HL-60 (cell line): ENCODE results near the gene PARL. TPM values are rescaled to one million over a fixed set of nuclear protein-coding genes. Genes with fewer than 3 reads are reported as not detected.

Source experiments
- DNase-seq, 2 experiments: peaks; one replicate each; pipeline ENCODE4 v3.0.0-alpha.2; 2010 to 2020; ENCODE audit warnings: low read depth in 1 of 2, low spot score in 1 of 2
- H3K27ac ChIP-seq: fragments of 250-450 bp; sonication (Bioruptor Pico); replicated peaks from 2 replicates; pipeline ENCODE4 v1.5.1; 2020; ENCODE audit warnings: mild to moderate bottlenecking, moderate library complexity
- H3K27me3 ChIP-seq: fragments of 250-450 bp; sonication (Bioruptor Pico); 2 replicates; pipeline ENCODE4 v1.5.1; 2021; ENCODE audit warnings: mild to moderate bottlenecking, moderate library complexity; ENCODE audit not compliant: insufficient read depth, poor library complexity, severe bottlenecking
- H3K4me3 ChIP-seq: replicated peaks from 2 replicates; pipeline ENCODE4 v1.5.1; 2011; ENCODE audit warnings: mild to moderate bottlenecking, control low read depth, low read length; ENCODE audit not compliant: insufficient read depth
- GABPA ChIP-seq: IDR thresholded peaks from 2 replicates; pipeline ENCODE4 v1.6.1; 2012; ENCODE audit warnings: low read depth
- POLR2AphosphoS5 ChIP-seq: IDR thresholded peaks from 2 replicates; pipeline ENCODE4 v1.6.1; 2012; ENCODE audit warnings: low read depth
- SPI1 ChIP-seq: IDR thresholded peaks from 2 replicates; pipeline ENCODE4 v1.6.1; 2012; ENCODE audit warnings: low read depth, mild to moderate bottlenecking, borderline replicate concordance
- microRNA-seq: library from miRNA; unstranded; fragments of <30 nt; microRNA quantifications from one replicate; pipeline ENCODE4, GENCODE V29; 2018
- TF ChIP-seq, protein P1 (sequence below): IDR thresholded peaks from 2 replicates; pipeline ENCODE4 v1.6.1; 2012; ENCODE audit warnings: low read depth; ENCODE audit not compliant: insufficient replicate concordance
- TF ChIP-seq, protein P2 (sequence below): IDR thresholded peaks from one replicate; pipeline ENCODE4 v1.5.1; 2011; ENCODE audit warnings: low read length, control low read depth, inconsistent platforms; ENCODE audit not compliant: insufficient read depth

The PARL gene

DNA sequence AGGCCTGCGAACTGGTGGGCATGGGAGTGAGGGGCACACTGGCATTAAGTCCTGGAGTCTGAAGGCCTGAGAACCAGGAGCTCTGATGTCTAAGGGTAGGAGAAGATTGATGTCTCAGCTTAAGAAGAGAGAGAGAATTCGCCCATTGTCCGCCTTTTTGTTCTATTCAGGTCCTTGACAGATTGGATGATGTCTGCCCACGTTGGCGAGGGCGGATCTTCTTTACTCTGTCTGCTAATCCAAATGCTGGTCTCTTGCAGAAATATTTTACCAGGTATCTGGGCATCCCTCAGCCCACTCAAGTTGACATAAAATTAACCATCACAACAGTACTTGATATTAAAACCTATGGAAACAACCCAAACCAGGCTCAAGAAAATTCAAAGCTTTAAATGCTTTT, 103.4 kb downstream of the PARL start:
- no peak for DNase-seq
- no peak for TF ChIP-seq SPI1
- no peak for TF ChIP-seq POLR2AphosphoS5
- TF ChIP-seq, protein P1, sequence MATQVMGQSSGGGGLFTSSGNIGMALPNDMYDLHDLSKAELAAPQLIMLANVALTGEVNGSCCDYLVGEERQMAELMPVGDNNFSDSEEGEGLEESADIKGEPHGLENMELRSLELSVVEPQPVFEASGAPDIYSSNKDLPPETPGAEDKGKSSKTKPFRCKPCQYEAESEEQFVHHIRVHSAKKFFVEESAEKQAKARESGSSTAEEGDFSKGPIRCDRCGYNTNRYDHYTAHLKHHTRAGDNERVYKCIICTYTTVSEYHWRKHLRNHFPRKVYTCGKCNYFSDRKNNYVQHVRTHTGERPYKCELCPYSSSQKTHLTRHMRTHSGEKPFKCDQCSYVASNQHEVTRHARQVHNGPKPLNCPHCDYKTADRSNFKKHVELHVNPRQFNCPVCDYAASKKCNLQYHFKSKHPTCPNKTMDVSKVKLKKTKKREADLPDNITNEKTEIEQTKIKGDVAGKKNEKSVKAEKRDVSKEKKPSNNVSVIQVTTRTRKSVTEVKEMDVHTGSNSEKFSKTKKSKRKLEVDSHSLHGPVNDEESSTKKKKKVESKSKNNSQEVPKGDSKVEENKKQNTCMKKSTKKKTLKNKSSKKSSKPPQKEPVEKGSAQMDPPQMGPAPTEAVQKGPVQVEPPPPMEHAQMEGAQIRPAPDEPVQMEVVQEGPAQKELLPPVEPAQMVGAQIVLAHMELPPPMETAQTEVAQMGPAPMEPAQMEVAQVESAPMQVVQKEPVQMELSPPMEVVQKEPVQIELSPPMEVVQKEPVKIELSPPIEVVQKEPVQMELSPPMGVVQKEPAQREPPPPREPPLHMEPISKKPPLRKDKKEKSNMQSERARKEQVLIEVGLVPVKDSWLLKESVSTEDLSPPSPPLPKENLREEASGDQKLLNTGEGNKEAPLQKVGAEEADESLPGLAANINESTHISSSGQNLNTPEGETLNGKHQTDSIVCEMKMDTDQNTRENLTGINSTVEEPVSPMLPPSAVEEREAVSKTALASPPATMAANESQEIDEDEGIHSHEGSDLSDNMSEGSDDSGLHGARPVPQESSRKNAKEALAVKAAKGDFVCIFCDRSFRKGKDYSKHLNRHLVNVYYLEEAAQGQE, result no peak
- no peak for TF ChIP-seq GABPA
- TF ChIP-seq, protein P2, sequence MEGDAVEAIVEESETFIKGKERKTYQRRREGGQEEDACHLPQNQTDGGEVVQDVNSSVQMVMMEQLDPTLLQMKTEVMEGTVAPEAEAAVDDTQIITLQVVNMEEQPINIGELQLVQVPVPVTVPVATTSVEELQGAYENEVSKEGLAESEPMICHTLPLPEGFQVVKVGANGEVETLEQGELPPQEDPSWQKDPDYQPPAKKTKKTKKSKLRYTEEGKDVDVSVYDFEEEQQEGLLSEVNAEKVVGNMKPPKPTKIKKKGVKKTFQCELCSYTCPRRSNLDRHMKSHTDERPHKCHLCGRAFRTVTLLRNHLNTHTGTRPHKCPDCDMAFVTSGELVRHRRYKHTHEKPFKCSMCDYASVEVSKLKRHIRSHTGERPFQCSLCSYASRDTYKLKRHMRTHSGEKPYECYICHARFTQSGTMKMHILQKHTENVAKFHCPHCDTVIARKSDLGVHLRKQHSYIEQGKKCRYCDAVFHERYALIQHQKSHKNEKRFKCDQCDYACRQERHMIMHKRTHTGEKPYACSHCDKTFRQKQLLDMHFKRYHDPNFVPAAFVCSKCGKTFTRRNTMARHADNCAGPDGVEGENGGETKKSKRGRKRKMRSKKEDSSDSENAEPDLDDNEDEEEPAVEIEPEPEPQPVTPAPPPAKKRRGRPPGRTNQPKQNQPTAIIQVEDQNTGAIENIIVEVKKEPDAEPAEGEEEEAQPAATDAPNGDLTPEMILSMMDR, result no peak
- H3K27ac ChIP-seq, result peak overlapping the region; percentile 66; the same call in 1 of the 2 replicates
- H3K27me3 ChIP-seq, result no peaks in the 10 kb centered on the region
- H3K4me3 ChIP-seq, result no peak overlapping the region

DNA sequence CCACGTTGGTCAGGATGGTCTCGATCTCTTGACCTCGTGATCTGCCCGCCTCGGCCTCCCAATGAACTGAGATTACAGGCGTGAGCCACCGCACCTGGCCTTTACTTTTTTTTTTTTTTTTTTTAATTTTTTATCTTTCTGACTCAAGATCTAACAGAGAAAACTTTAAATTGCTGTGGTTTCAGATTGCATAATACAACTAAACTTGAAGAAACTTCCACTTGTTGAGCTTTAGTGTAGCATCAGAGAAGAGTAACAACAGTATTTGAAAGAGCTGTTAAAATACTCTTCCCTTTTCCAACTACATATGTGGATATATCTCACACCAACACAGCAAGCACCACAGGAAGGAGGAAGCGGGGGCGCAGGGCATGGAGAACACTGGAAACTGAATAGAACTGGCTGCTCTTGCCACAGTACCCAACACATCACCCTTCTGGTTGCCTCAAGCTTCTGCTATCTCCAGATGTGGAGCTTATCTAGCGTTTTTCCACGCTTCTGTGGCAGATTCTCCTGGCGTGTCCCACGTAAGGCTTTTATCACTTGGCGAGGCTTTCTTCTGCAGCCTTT, 104.7 kb downstream of the PARL start:
- no peaks in the 10 kb centered on the region for H3K27me3 ChIP-seq
- peak overlapping the region; percentile 66 for H3K27ac ChIP-seq
- peak; percentile 78 to 93 for DNase-seq
- no peak overlapping the region for H3K4me3 ChIP-seq
- no peak for TF ChIP-seq GABPA
- TF ChIP-seq, protein P1, result no peak
- peak; percentile 77 for TF ChIP-seq POLR2AphosphoS5
- TF ChIP-seq, protein P2, result no peak
- TF ChIP-seq SPI1, result peak; percentile 91

Small RNA genes within 50 kb of the gene (microRNA-seq; reads per million reads assigned to microRNA genes)
- not detected for gene MIR4448
